ENCODE measurements around the gene PARD3. TPM values are rescaled to one million over a fixed set of nuclear protein-coding genes. Genes with fewer than 3 reads are reported as not detected.

The PARD3 gene
- total and polyA plus RNA-seq, 2 donors (not counting 1 experiment from before 2014, with no cell fraction given), result 24.0 to 46.4 TPM

- Histone ChIP-seq H3K9me3 (ENCODE audit: control insufficient read depth, insufficient read depth, low read depth, low read length) (no peaks in the 10 kb centered on the region), H3K4me3 (replicated peaks in 1 of 4; ENCODE audit: control extremely low read depth in 1 of 4, insufficient read depth in 1 of 4, low read depth in 3 of 4, low read length in 4 of 4) (peak overlapping the region; percentile 56 to 87 (median 61)), H3K27ac (ENCODE audit: insufficient read depth, low read length) (no peak overlapping the region), H3K4me1 (ENCODE audit: control insufficient read depth, extremely low read depth, insufficient read depth, low read length) (peaks cover 2% of the 10 kb centered on the region), H3K4me2 (ENCODE audit: extremely low read depth, insufficient read depth, low read length) (peak overlapping the region; percentile 65), H3K79me2 (ENCODE audit: control insufficient read depth, insufficient read depth, low read length) (peaks cover 18% of the 10 kb centered on the region), H3K36me3 (ENCODE audit: control insufficient read depth, insufficient read depth, low read length) (no peaks in the 10 kb centered on the region), H4K20me1 (ENCODE audit: control insufficient read depth, extremely low read depth, insufficient read depth, low read length) (no peaks in the 10 kb centered on the region), H3K9ac (ENCODE audit: insufficient read depth, low read length) (no peak overlapping the region), H2AFZ (ENCODE audit: low read length) (peak overlapping the region; percentile 44), H3K27me3 (ENCODE audit: control insufficient read depth, insufficient read depth, low read length) (peaks cover 4% of the 10 kb centered on the region)
- peak; percentile 11 for TF ChIP-seq EZH2 (IDR thresholded peaks at IDR 0.05; ENCODE audit: low read length, missing control alignments)
- TF ChIP-seq, protein P1, sequence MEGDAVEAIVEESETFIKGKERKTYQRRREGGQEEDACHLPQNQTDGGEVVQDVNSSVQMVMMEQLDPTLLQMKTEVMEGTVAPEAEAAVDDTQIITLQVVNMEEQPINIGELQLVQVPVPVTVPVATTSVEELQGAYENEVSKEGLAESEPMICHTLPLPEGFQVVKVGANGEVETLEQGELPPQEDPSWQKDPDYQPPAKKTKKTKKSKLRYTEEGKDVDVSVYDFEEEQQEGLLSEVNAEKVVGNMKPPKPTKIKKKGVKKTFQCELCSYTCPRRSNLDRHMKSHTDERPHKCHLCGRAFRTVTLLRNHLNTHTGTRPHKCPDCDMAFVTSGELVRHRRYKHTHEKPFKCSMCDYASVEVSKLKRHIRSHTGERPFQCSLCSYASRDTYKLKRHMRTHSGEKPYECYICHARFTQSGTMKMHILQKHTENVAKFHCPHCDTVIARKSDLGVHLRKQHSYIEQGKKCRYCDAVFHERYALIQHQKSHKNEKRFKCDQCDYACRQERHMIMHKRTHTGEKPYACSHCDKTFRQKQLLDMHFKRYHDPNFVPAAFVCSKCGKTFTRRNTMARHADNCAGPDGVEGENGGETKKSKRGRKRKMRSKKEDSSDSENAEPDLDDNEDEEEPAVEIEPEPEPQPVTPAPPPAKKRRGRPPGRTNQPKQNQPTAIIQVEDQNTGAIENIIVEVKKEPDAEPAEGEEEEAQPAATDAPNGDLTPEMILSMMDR (conservative IDR thresholded peaks at IDR 0.05 in 1 of 2, IDR thresholded peaks at IDR 0.05 in 1 of 2; ENCODE audit: low read depth in 1 of 2, low read length in 2 of 2), result no peak
- peak in 1 of 2 donors; percentile 4 for DNase-seq (ENCODE audit: low read depth in 2 of 2)
Observed at GRCh38 chr10:34816085-34816496, 995 bp upstream of the PARD3 start.

DNA sequence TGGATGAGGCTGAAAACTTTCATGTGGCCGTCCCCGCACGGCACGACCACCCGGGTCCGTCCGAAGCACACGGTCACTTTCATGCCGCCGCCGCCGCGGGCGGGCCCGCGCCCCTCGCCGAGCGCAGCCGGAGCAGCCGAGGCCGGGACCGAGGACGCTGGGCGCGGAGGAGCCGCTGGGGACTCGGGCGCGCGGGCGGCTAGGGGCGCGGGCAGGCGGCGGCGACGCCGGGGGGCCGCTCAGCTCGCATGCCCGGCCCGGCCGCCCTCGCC is 247 bp downstream of the PARD3 start:
- Histone ChIP-seq H3K4me3 (replicated peaks in 1 of 4; ENCODE audit: control extremely low read depth in 1 of 4, insufficient read depth in 1 of 4, low read depth in 3 of 4, low read length in 4 of 4) (peak overlapping the region in 3 of 4 experiments; percentile 52 to 87 (median 76)), H4K20me1 (ENCODE audit: control insufficient read depth, extremely low read depth, insufficient read depth, low read length) (no peaks in the 10 kb centered on the region), H3K4me2 (ENCODE audit: extremely low read depth, insufficient read depth, low read length) (no peak overlapping the region), H3K9ac (ENCODE audit: insufficient read depth, low read length) (peak overlapping the region; percentile 56), H3K79me2 (ENCODE audit: control insufficient read depth, insufficient read depth, low read length) (peaks cover 22% of the 10 kb centered on the region), H2AFZ (ENCODE audit: low read length) (peak overlapping the region; percentile 77), H3K36me3 (ENCODE audit: control insufficient read depth, insufficient read depth, low read length) (no peaks in the 10 kb centered on the region), H3K27ac (ENCODE audit: insufficient read depth, low read length) (no peak overlapping the region), H3K9me3 (ENCODE audit: control insufficient read depth, insufficient read depth, low read depth, low read length) (no peaks in the 10 kb centered on the region), H3K4me1 (ENCODE audit: control insufficient read depth, extremely low read depth, insufficient read depth, low read length) (peaks cover 2% of the 10 kb centered on the region), H3K27me3 (ENCODE audit: control insufficient read depth, insufficient read depth, low read length) (no peaks in the 10 kb centered on the region)
- no peak for TF ChIP-seq EZH2 (IDR thresholded peaks at IDR 0.05; ENCODE audit: low read length, missing control alignments)
- no peak for DNase-seq (ENCODE audit: low read depth in 2 of 2)

DNA sequence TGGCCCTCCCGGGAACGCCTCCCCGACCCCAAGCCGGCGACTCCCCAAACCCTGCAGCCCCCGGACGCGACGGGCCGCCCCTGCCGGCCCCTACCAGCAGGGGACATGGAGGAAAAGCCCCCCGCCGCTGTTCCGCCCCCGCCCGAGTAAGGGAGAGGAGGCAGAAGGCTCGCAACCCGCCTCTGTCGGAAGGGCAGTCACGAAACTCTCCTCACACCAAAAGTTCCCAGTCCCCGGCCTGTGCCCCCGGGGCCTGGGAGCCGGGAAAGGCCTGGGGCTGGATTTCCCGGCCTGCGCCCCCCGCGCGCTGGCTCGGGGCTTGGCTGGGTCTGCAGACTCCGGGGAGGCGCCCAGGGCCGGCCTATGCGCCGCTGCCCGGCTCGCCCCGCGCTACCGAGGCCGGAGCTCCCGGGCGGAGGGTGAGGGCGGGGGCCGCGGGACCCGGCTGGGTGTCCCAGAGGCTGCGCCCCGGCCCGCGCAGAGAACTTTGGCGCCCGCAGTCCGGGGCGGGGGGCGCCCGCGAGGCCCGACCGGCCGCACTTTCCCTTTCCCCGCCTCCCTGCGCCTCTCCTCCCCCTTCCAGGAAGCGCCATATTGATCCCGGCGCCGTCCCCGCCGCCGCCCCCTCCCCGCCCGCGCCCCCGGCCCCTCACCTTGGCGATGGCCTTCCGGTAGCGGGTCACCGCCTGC is 728 bp downstream of the PARD3 start:
- H3K27ac ChIP-seq (ENCODE audit: insufficient read depth, low read length), result peak overlapping the region; percentile 51
- no peaks in the 10 kb centered on the region for H4K20me1 ChIP-seq (ENCODE audit: control insufficient read depth, extremely low read depth, insufficient read depth, low read length)
- no peaks in the 10 kb centered on the region for H3K36me3 ChIP-seq (ENCODE audit: control insufficient read depth, insufficient read depth, low read length)
- peak overlapping the region; percentile 77 for H2AFZ ChIP-seq (ENCODE audit: low read length)
- peaks cover 23% of the 10 kb centered on the region for H3K79me2 ChIP-seq (ENCODE audit: control insufficient read depth, insufficient read depth, low read length)
- peaks cover 2% of the 10 kb centered on the region for H3K4me1 ChIP-seq (ENCODE audit: control insufficient read depth, extremely low read depth, insufficient read depth, low read length)
- peak; percentile 43 to 44 for DNase-seq (ENCODE audit: low read depth in 2 of 2)
- H3K4me3 ChIP-seq (replicated peaks in 1 of 4; ENCODE audit: control extremely low read depth in 1 of 4, insufficient read depth in 1 of 4, low read depth in 3 of 4, low read length in 4 of 4), result peak overlapping the region; percentile 52 to 87 (median 80)
- TF ChIP-seq, protein P1 (conservative IDR thresholded peaks at IDR 0.05 in 1 of 2, IDR thresholded peaks at IDR 0.05 in 1 of 2; ENCODE audit: low read depth in 1 of 2, low read length in 2 of 2), result peak in 1 of 2 donors; percentile 4
- TF ChIP-seq EZH2 (IDR thresholded peaks at IDR 0.05; ENCODE audit: low read length, missing control alignments), result no peak
- H3K9ac ChIP-seq (ENCODE audit: insufficient read depth, low read length), result peak overlapping the region; percentile 73
- H3K4me2 ChIP-seq (ENCODE audit: extremely low read depth, insufficient read depth, low read length), result peak overlapping the region; percentile 88
- H3K9me3 ChIP-seq (ENCODE audit: control insufficient read depth, insufficient read depth, low read depth, low read length), result no peaks in the 10 kb centered on the region
- no peaks in the 10 kb centered on the region for H3K27me3 ChIP-seq (ENCODE audit: control insufficient read depth, insufficient read depth, low read length)

All from fibroblast of lung (primary cell).